SU-DHL-6 (cell line): Measurements from ENCODE around the gene DSCAML1.

Source experiments
- EZH2phosphoT487 ChIP-seq: fragments of 200-600 bp; sonication (generic), shearing (Covaris generic); conservative IDR thresholded peaks from 2 replicates; pipeline ENCODE4 v1.6.1; 2018; ENCODE audit warnings: mild to moderate bottlenecking, antibody characterized with exemption, low read length, moderate library complexity, mixed read lengths
- TF ChIP-seq, protein P1 (sequence below): fragments of 200-600 bp; sonication (generic); IDR thresholded peaks from one replicate; pipeline ENCODE4 v1.5.1; 2017; ENCODE audit warnings: antibody characterized with exemption, mild to moderate bottlenecking, low read length, moderate library complexity; ENCODE audit not compliant: insufficient read depth, poor library complexity, severe bottlenecking

GRCh38 chr11:117595440-117595839 lies 201.6 kb downstream of the DSCAML1 start:
- TF ChIP-seq EZH2phosphoT487, result no peak
- TF ChIP-seq, protein P1, sequence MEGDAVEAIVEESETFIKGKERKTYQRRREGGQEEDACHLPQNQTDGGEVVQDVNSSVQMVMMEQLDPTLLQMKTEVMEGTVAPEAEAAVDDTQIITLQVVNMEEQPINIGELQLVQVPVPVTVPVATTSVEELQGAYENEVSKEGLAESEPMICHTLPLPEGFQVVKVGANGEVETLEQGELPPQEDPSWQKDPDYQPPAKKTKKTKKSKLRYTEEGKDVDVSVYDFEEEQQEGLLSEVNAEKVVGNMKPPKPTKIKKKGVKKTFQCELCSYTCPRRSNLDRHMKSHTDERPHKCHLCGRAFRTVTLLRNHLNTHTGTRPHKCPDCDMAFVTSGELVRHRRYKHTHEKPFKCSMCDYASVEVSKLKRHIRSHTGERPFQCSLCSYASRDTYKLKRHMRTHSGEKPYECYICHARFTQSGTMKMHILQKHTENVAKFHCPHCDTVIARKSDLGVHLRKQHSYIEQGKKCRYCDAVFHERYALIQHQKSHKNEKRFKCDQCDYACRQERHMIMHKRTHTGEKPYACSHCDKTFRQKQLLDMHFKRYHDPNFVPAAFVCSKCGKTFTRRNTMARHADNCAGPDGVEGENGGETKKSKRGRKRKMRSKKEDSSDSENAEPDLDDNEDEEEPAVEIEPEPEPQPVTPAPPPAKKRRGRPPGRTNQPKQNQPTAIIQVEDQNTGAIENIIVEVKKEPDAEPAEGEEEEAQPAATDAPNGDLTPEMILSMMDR, result no peak
